Loucy (cell line): ENCODE data around the gene PRKAR2B.

Experiments used
- H2AFZ ChIP-seq: fragments of 200-600 bp; sonication (generic); 2 replicates; pipeline ENCODE4 v1.6.0; 2016; ENCODE audit warnings: antibody characterized with exemption, mild to moderate bottlenecking, low read length, moderate library complexity
- H3F3A ChIP-seq: fragments of 200-600 bp; 2 replicates; pipeline ENCODE4 v1.6.0; 2016; ENCODE audit warnings: antibody characterized with exemption, low read depth, mild to moderate bottlenecking
- H3K27me3 ChIP-seq: fragments of 200-600 bp; sonication (generic); 2 replicates; pipeline ENCODE4 v1.6.1; 2014; ENCODE audit warnings: low read length, mild to moderate bottlenecking; ENCODE audit not compliant: insufficient read depth, poor library complexity, severe bottlenecking
- H3K36me3 ChIP-seq: fragments of 200-600 bp; sonication (generic); 2 replicates; pipeline ENCODE4 v1.6.1; 2016; ENCODE audit warnings: low read length; ENCODE audit not compliant: insufficient read depth
- H3K4me1 ChIP-seq: fragments of 200-600 bp; sonication (generic); 2 replicates; pipeline ENCODE4 v1.5.1; 2014; ENCODE audit warnings: low read length, mild to moderate bottlenecking; ENCODE audit not compliant: insufficient read depth, poor library complexity, severe bottlenecking
- H3K4me2 ChIP-seq: fragments of 200-600 bp; sonication (generic); 2 replicates; pipeline ENCODE4 v1.6.0; 2014; ENCODE audit warnings: antibody characterized with exemption, low read length, low read depth, mild to moderate bottlenecking; ENCODE audit not compliant: poor library complexity, severe bottlenecking
- H3K4me3 ChIP-seq: fragments of 200-600 bp; sonication (generic); 2 replicates; pipeline ENCODE4 v1.5.1; 2014; ENCODE audit warnings: low read length, mild to moderate bottlenecking, mixed read lengths; ENCODE audit not compliant: poor library complexity, severe bottlenecking
- H3K79me2 ChIP-seq: fragments of 200-600 bp; sonication (generic); 2 replicates; pipeline ENCODE4 v1.6.1; 2014; ENCODE audit warnings: low read length; ENCODE audit not compliant: insufficient read depth
- H3K9ac ChIP-seq: fragments of 200-600 bp; sonication (generic); 2 replicates; pipeline ENCODE4 v1.6.0; 2014; ENCODE audit warnings: mild to moderate bottlenecking, low read depth, low read length, moderate library complexity; ENCODE audit not compliant: poor library complexity, severe bottlenecking
- H3K9me2 ChIP-seq: fragments of 200-600 bp; sonication (generic); replicated peaks from 2 replicates; pipeline ENCODE4 v1.6.1; 2016; ENCODE audit warnings: low read depth, low read length, mixed read lengths
- H3K9me3 ChIP-seq: fragments of 200-600 bp; sonication (generic); 2 replicates; pipeline ENCODE4 v1.6.1; 2014; ENCODE audit warnings: mild to moderate bottlenecking, antibody characterized with exemption, low read length, low read depth; ENCODE audit not compliant: insufficient read depth
- H4K20me1 ChIP-seq: fragments of 200-600 bp; sonication (generic); 2 replicates; pipeline ENCODE4 v1.6.0; 2014; ENCODE audit warnings: antibody characterized with exemption, low read length, mild to moderate bottlenecking; ENCODE audit not compliant: insufficient read depth, poor library complexity, severe bottlenecking
- CTCF ChIP-seq: fragments of 200-600 bp; sonication (generic); conservative IDR thresholded peaks from 2 replicates; pipeline ENCODE4 v1.5.1; 2014; ENCODE audit warnings: mild to moderate bottlenecking, antibody characterized with exemption, low read length
- EZH2phosphoT487 ChIP-seq: fragments of 200-600 bp; IDR thresholded peaks from 2 replicates; pipeline ENCODE4 v1.6.1; 2018; ENCODE audit warnings: antibody characterized with exemption, mild to moderate bottlenecking, moderate library complexity, borderline replicate concordance

The PRKAR2B gene

GRCh38 chr7:107043491-107043890, 1.0 kb upstream of the PRKAR2B start:
- Histone ChIP-seq H3K9me2 (no peaks in the 10 kb centered on the region), H3K4me2 (peak overlapping the region; percentile 82)

DNA sequence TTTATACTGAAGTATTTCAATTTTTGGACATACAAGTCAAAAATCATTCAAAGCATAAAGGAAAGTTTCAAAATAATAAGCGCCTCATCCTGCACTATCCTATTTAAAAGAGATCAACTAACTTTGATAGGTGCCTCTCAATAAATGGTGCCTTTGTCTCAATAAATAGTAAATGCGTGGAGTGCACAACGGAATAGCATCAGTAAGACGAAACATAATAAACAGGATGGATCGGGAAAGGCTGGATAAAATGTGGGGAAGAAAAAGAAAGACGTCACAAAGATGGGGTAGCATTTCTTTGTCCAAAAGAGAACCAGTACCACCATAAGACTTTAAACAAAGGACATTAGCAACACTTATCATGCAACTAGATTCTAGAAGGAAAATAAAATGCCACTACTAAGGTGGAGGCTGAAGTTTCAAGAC, 571 bp upstream of the PRKAR2B start:
- Histone ChIP-seq H3K27me3 (no peaks in the 10 kb centered on the region), H3K4me3 (peak overlapping the region; percentile 83), H4K20me1 (no peaks in the 10 kb centered on the region), H2AFZ (peak overlapping the region; percentile 92), H3K79me2 (no peaks in the 10 kb centered on the region), H3F3A (0 out of 2 replicates have a peak, but pooled peaks cover 3% of the 10 kb centered on the region), H3K9me3 (no peaks in the 10 kb centered on the region), H3K4me1 (peaks cover 28% of the 10 kb centered on the region), H3K4me2 (peak overlapping the region; percentile 82), H3K9ac (peak overlapping the region; percentile 23), H3K9me2 (no peaks in the 10 kb centered on the region), H3K36me3 (no peaks in the 10 kb centered on the region)
- TF ChIP-seq EZH2phosphoT487 (no peak), CTCF (no peak)

More at GRCh38 chr7:107043491-107043890, 1.0 kb upstream of the PRKAR2B start:
- no peaks in the 10 kb centered on the region for H3K9me3 ChIP-seq
- H3K79me2 ChIP-seq = no peaks in the 10 kb centered on the region
- TF ChIP-seq EZH2phosphoT487 (no peak), CTCF (no peak)
- peak overlapping the region; percentile 92; the same call in 1 of the 2 replicates for H2AFZ ChIP-seq
- H3K36me3 ChIP-seq = no peaks in the 10 kb centered on the region
- H3K4me1 ChIP-seq = peaks cover 28% of the 10 kb centered on the region
- H4K20me1 ChIP-seq = no peaks in the 10 kb centered on the region
- H3K4me3 ChIP-seq = no peak overlapping the region
- no peak overlapping the region for H3K9ac ChIP-seq
- no peaks in the 10 kb centered on the region for H3K27me3 ChIP-seq
- H3F3A ChIP-seq = 0 out of 2 replicates have a peak, but pooled peaks cover 3% of the 10 kb centered on the region

- Histone ChIP-seq H4K20me1 (no peaks in the 10 kb centered on the region), H3K9me2 (no peaks in the 10 kb centered on the region), H3K79me2 (no peaks in the 10 kb centered on the region), H3F3A (0 out of 2 replicates have a peak, but pooled peaks cover 3% of the 10 kb centered on the region), H3K36me3 (no peaks in the 10 kb centered on the region), H2AFZ (peak overlapping the region; percentile 66), H3K4me1 (peaks cover 20% of the 10 kb centered on the region), H3K4me2 (peak overlapping the region; percentile 68), H3K9me3 (no peaks in the 10 kb centered on the region), H3K27me3 (no peaks in the 10 kb centered on the region), H3K9ac (no peak overlapping the region), H3K4me3 (peak overlapping the region; percentile 83)
- TF ChIP-seq EZH2phosphoT487 (no peak), CTCF (no peak)
These were observed 873 bp downstream of the PRKAR2B start for GRCh38 chr7:107045195-107045960.
